GM20000 (cell line): ENCODE data around the gene KPNA3.

Source experiments
- DNase-seq: peaks from one replicate; pipeline ENCODE4 v3.0.0; 2012; ENCODE audit warnings: low spot score
- CTCF ChIP-seq: IDR thresholded peaks from 2 replicates; pipeline ENCODE4 v1.5.1; 2012; ENCODE audit warnings: mild to moderate bottlenecking, control low read depth; ENCODE audit errors: extremely low read depth, missing control alignments

The KPNA3 gene

GRCh38 chr13:49792550-49793324 lies at the start of gene KPNA3:
TSS of gene KPNA3 (minus strand) at chr13:49792682. CDS start at chr13:49792506, 176 bp downstream.
- peak; percentile 13 for TF ChIP-seq CTCF
- peak; percentile 96 for DNase-seq

- DNase-seq, result no peak
- TF ChIP-seq CTCF, result no peak
Measured at GRCh38 chr13:49841964-49842363, 49.5 kb upstream of the KPNA3 start.

GRCh38 chr13:49840675-49841074 lies 48.2 kb upstream of the KPNA3 start:
- DNase-seq, result no peak
- no peak for TF ChIP-seq CTCF

- no peak for TF ChIP-seq CTCF
- DNase-seq, result no peak
Measured at GRCh38 chr13:49840266-49840665, 47.8 kb upstream of the KPNA3 start.

GRCh38 chr13:49838989-49839388 lies 46.5 kb upstream of the KPNA3 start:
- DNase-seq, result no peak
- no peak for TF ChIP-seq CTCF

- DNase-seq, result no peak
- TF ChIP-seq CTCF, result no peak
Measured at GRCh38 chr13:49836516-49836915, 44.0 kb upstream of the KPNA3 start.

- no peak for TF ChIP-seq CTCF
Measured at GRCh38 chr13:49833402-49833801, 40.9 kb upstream of the KPNA3 start.

More at GRCh38 chr13:49833402-49833801, 40.9 kb upstream of the KPNA3 start:
- no peak for DNase-seq
